Tibial artery (tissue), 4 donors: ENCODE measurements around the gene PRLR.

Experiments used
- DNase-seq, 2 donors: peaks; one replicate each; pipeline ENCODE4 v3.0.0-alpha.2; 2019
- H3K27ac ChIP-seq, 2 donors: fragments of 200-600 bp; sonication (generic) in 1 of 2; 1 replicate in 1 of 2; 2 replicates in 1 of 2; pipeline ENCODE4 v1.5.1; 2018 to 2019; ENCODE audit warnings: mild to moderate bottlenecking in 1 of 2
- H3K27me3 ChIP-seq, 2 donors: fragments of 200-600 bp; sonication (generic) in 1 of 2; one replicate each; pipeline versions ENCODE4 v1.5.1 to v1.6.0; 2016 to 2019
- H3K36me3 ChIP-seq, 3 donors: fragments of 200-600 bp; sonication (generic) in 2 of 3; one replicate each; pipeline ENCODE4 v1.5.1; 2016 to 2019; ENCODE audit warnings: mild to moderate bottlenecking in 2 of 3
- H3K4me1 ChIP-seq, 4 donors: fragments of 200-600 bp; sonication (generic) in 2 of 4; 1 replicate in 3 of 4; 2 replicates in 1 of 4; pipeline ENCODE4 v1.5.1; 2016 to 2019
- H3K4me3 ChIP-seq, 2 donors: fragments of 200-600 bp; sonication (generic) in 1 of 2; 1 replicate in 1 of 2; 2 replicates in 1 of 2; pipeline ENCODE4 v1.5.1; 2018 to 2019; ENCODE audit warnings: mild to moderate bottlenecking in 2 of 2
- H3K9me3 ChIP-seq, 3 donors: fragments of 200-600 bp; sonication (generic) in 1 of 3; one replicate each; pipeline ENCODE4 v1.5.1; 2016 to 2019
- intact Hi-C: fragments of 100-400 bp; cut with DNase I; formaldehyde crosslinking; loops from one replicate; pipeline ENCODE4 v1.15.0; 2023; ENCODE audit warnings: low total_unique reads
- TF ChIP-seq, protein P1 (sequence below), 2 experiments: fragments of 200-600 bp in 1 of 2; fragments of 450-650 bp in 1 of 2; IDR thresholded peaks; one replicate each; pipeline ENCODE4 v1.5.1; 2017 to 2019; ENCODE audit warnings: antibody characterized with exemption in 2 of 2, mild to moderate bottlenecking in 1 of 2, moderate library complexity in 1 of 2

PRLR gene

GRCh38 chr5:35012796-35013195 lies 217.5 kb downstream of the PRLR start:
- H3K9me3 ChIP-seq: no peaks in the 10 kb centered on the region
- H3K36me3 ChIP-seq: no peaks in the 10 kb centered on the region
- H3K4me3 ChIP-seq: no peak overlapping the region
- no peak for DNase-seq
- H3K27ac ChIP-seq: no peak overlapping the region
- TF ChIP-seq, protein P1, sequence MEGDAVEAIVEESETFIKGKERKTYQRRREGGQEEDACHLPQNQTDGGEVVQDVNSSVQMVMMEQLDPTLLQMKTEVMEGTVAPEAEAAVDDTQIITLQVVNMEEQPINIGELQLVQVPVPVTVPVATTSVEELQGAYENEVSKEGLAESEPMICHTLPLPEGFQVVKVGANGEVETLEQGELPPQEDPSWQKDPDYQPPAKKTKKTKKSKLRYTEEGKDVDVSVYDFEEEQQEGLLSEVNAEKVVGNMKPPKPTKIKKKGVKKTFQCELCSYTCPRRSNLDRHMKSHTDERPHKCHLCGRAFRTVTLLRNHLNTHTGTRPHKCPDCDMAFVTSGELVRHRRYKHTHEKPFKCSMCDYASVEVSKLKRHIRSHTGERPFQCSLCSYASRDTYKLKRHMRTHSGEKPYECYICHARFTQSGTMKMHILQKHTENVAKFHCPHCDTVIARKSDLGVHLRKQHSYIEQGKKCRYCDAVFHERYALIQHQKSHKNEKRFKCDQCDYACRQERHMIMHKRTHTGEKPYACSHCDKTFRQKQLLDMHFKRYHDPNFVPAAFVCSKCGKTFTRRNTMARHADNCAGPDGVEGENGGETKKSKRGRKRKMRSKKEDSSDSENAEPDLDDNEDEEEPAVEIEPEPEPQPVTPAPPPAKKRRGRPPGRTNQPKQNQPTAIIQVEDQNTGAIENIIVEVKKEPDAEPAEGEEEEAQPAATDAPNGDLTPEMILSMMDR (IDR thresholded peaks at IDR 0.05): no peak
- H3K4me1 ChIP-seq: no peaks in the 10 kb centered on the region
- intact Hi-C loops: no loop called here
- no peaks in the 10 kb centered on the region for H3K27me3 ChIP-seq

GRCh38 chr5:35012365-35012764 lies 217.9 kb downstream of the PRLR start:
- no peaks in the 10 kb centered on the region for H3K27me3 ChIP-seq
- no peaks in the 10 kb centered on the region for H3K36me3 ChIP-seq
- DNase-seq: no peak
- no peaks in the 10 kb centered on the region for H3K4me1 ChIP-seq
- TF ChIP-seq, protein P1 (IDR thresholded peaks at IDR 0.05): no peak
- intact Hi-C loops: no loop called here
- no peaks in the 10 kb centered on the region for H3K9me3 ChIP-seq
- H3K4me3 ChIP-seq: no peak overlapping the region
- H3K27ac ChIP-seq: no peak overlapping the region

- H3K4me3 ChIP-seq: no peak overlapping the region
- DNase-seq: no peak
- no peaks in the 10 kb centered on the region for H3K27me3 ChIP-seq
- no peaks in the 10 kb centered on the region for H3K9me3 ChIP-seq
- no peak overlapping the region for H3K27ac ChIP-seq
- intact Hi-C loops: no loop called here
- no peaks in the 10 kb centered on the region for H3K36me3 ChIP-seq
- H3K4me1 ChIP-seq: no peaks in the 10 kb centered on the region
- TF ChIP-seq, protein P1 (IDR thresholded peaks at IDR 0.05): no peak
Measured at GRCh38 chr5:35010676-35011075, 219.6 kb downstream of the PRLR start.

GRCh38 chr5:35009657-35010056 lies 220.6 kb downstream of the PRLR start:
- Histone ChIP-seq H3K27me3 (peaks cover 0 to 4% of the 10 kb centered on the region in 2 donors), H3K4me1 (no peaks in the 10 kb centered on the region), H3K27ac (no peak overlapping the region), H3K4me3 (no peak overlapping the region), H3K9me3 (no peaks in the 10 kb centered on the region), H3K36me3 (no peaks in the 10 kb centered on the region)
- TF ChIP-seq, protein P1 (IDR thresholded peaks at IDR 0.05): no peak
- DNase-seq: no peak
- intact Hi-C loops: no loop called here

DNA sequence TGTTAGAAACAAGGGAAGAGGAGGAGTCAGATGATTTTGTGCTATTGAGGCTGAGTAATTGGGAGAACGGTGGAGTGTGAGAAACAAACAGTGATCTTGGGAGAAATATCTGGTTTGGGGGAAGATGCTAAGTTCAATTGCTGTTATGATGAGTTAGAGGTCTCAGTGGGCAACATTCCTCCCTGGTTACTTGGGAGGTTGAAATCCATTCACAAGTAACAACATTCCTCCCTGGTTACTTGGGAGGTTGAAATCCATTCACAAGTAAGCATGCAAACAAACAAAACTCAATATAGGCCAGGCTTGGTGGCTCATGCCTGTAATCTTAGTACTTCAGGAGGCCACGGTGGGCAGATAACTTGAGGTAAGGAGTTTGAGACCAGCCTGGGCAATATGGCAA lies 221.3 kb downstream of the PRLR start:
- Histone ChIP-seq H3K36me3 (no peaks in the 10 kb centered on the region), H3K9me3 (no peaks in the 10 kb centered on the region), H3K4me1 (no peaks in the 10 kb centered on the region), H3K27me3 (peaks cover 0 to 10% of the 10 kb centered on the region in 2 donors), H3K4me3 (no peak overlapping the region), H3K27ac (no peak overlapping the region)
- no peak for DNase-seq
- intact Hi-C loops: no loop called here
- TF ChIP-seq, protein P1 (IDR thresholded peaks at IDR 0.05): no peak

GRCh38 chr5:35004771-35005170 lies 225.5 kb downstream of the PRLR start:
- Histone ChIP-seq H3K36me3 (no peaks in the 10 kb centered on the region), H3K4me3 (no peak overlapping the region), H3K27me3 (peaks cover 0 to 20% of the 10 kb centered on the region in 2 donors), H3K9me3 (no peaks in the 10 kb centered on the region), H3K4me1 (no peaks in the 10 kb centered on the region), H3K27ac (no peak overlapping the region)
- no peak for DNase-seq
- TF ChIP-seq, protein P1 (IDR thresholded peaks at IDR 0.05): no peak
- intact Hi-C loops: no loop called here
